Neural progenitor cell (in vitro differentiated cells): ENCODE measurements around the gene TSR3. TPM values are rescaled to one million over a fixed set of nuclear protein-coding genes. Genes with fewer than 3 reads are reported as not detected.
A peak's percentile ranks its signal among the peaks of the same experiment; 100 is the strongest.

Source experiments
- DNase-seq: peaks from one replicate; pipeline ENCODE4 v3.0.0-alpha.2; 2016; ENCODE audit warnings: low spot score
- H2AFZ ChIP-seq: fragments of 200-600 bp; sonication (generic); replicated peaks from 2 replicates; pipeline ENCODE4 v1.6.1; 2016; ENCODE audit warnings: antibody characterized with exemption
- H3F3A ChIP-seq: fragments of 200-600 bp; sonication (generic); 2 replicates; pipeline ENCODE4 v1.6.1; 2016; ENCODE audit warnings: antibody characterized with exemption, low read depth
- H3K27ac ChIP-seq: fragments of 200-600 bp; sonication (generic); 2 replicates; pipeline ENCODE4 v1.5.1; 2016; ENCODE audit warnings: mild to moderate bottlenecking
- H3K27me3 ChIP-seq: fragments of 200-600 bp; sonication (generic); 2 replicates; pipeline ENCODE4 v1.6.1; 2016; ENCODE audit warnings: mild to moderate bottlenecking, moderate library complexity
- H3K36me3 ChIP-seq: fragments of 200-600 bp; sonication (generic); 2 replicates; pipeline ENCODE4 v1.5.1; 2016
- H3K4me1 ChIP-seq: fragments of 200-600 bp; sonication (generic); 2 replicates; pipeline ENCODE4 v1.6.1; 2016; ENCODE audit warnings: mixed run types
- H3K4me2 ChIP-seq: fragments of 200-600 bp; sonication (generic); 2 replicates; pipeline ENCODE4 v1.6.1; 2016
- H3K4me3 ChIP-seq: fragments of 200-600 bp; sonication (generic); 2 replicates; pipeline ENCODE4 v1.5.1; 2016
- H3K79me2 ChIP-seq: fragments of 200-600 bp; sonication (generic); 2 replicates; pipeline ENCODE4 v1.6.1; 2016; ENCODE audit warnings: low read depth
- H3K9ac ChIP-seq: fragments of 200-600 bp; sonication (generic); 2 replicates; pipeline ENCODE4 v1.6.1; 2016
- H3K9me3 ChIP-seq: fragments of 200-600 bp; sonication (generic); 2 replicates; pipeline ENCODE4 v1.5.1; 2016; ENCODE audit warnings: low read depth
- H4K20me1 ChIP-seq: fragments of 200-600 bp; sonication (generic); 2 replicates; pipeline ENCODE4 v1.6.1; 2016; ENCODE audit warnings: low read depth
- H3K27ac Mint-ChIP-seq: 3 replicates; pipeline ENCODE4 v1.8.0; 2021; ENCODE audit warnings: mixed read lengths
- H3K27me3 Mint-ChIP-seq: 2 replicates; pipeline ENCODE4 v1.8.0; 2022; ENCODE audit warnings: low read depth, mild to moderate bottlenecking, inconsistent platforms, moderate library complexity, mixed read lengths; ENCODE audit not compliant: insufficient read depth
- H3K36me3 Mint-ChIP-seq: 3 replicates; pipeline ENCODE4 v1.8.0; 2021; ENCODE audit warnings: mixed read lengths
- H3K4me1 Mint-ChIP-seq: 3 replicates; pipeline ENCODE4 v1.8.0; 2021; ENCODE audit warnings: mixed read lengths
- H3K4me3 Mint-ChIP-seq: 3 replicates; pipeline ENCODE4 v1.8.0; 2021; ENCODE audit warnings: mild to moderate bottlenecking, moderate library complexity, mixed read lengths
- H3K9me3 Mint-ChIP-seq: 3 replicates; pipeline ENCODE4 v1.8.0; 2020; ENCODE audit warnings: mixed read lengths
- CTCF ChIP-seq: fragments of 200-600 bp; sonication (generic); IDR thresholded peaks from 2 replicates; pipeline ENCODE4 v1.5.1; 2017; ENCODE audit warnings: antibody characterized with exemption, mild to moderate bottlenecking
- EZH2 ChIP-seq: fragments of 200-600 bp; sonication (generic); IDR thresholded peaks from 2 replicates; pipeline ENCODE4 v1.6.1; 2017; ENCODE audit warnings: antibody characterized with exemption, mild to moderate bottlenecking, moderate library complexity
- EZH2phosphoT487 ChIP-seq: fragments of 200-600 bp; sonication (generic); IDR thresholded peaks from 2 replicates; pipeline ENCODE4 v1.6.1; 2017; ENCODE audit warnings: antibody characterized with exemption
- total RNA-seq: library from RNA; depleted of rRNA; stranded (reverse); fragments of >200 nt; gene quantifications from 2 replicates; pipeline ENCODE4 v1.2.3, GENCODE V29; 2015; ENCODE audit warnings: low replicate concordance

TSR3 gene
- total RNA-seq, 1 donor from 2014 or later: 22.4 TPM

- H4K20me1 ChIP-seq: peaks cover 19% of the 10 kb centered on the region
These were observed 4.6 kb upstream of the TSR3 start for GRCh38 chr16:1356061-1356900.

GRCh38 chr16:1355591-1355990 lies 3.9 kb upstream of the TSR3 start:
- no peaks in the 10 kb centered on the region for H3F3A ChIP-seq
- no peak overlapping the region for H3K4me2 ChIP-seq
- H3K27me3 ChIP-seq: no peaks in the 10 kb centered on the region
- Mint-ChIP-seq H3K4me1 (peaks cover 15% of the 10 kb centered on the region), H3K27ac (peak overlapping the region; percentile 78), H3K4me3 (no peak overlapping the region), H3K36me3 (peaks cover 5% of the 10 kb centered on the region), H3K27me3 (peaks cover 9% of the 10 kb centered on the region), H3K9me3 (peaks cover 6% of the 10 kb centered on the region)
- no peaks in the 10 kb centered on the region for H3K36me3 ChIP-seq
- DNase-seq: no peak
- TF ChIP-seq CTCF (no peak), EZH2 (no peak), EZH2phosphoT487 (no peak)
- no peak overlapping the region for H3K27ac ChIP-seq
- no peaks in the 10 kb centered on the region for H3K4me1 ChIP-seq
- H3K9me3 ChIP-seq: no peaks in the 10 kb centered on the region
- peaks cover 24% of the 10 kb centered on the region for H4K20me1 ChIP-seq
- no peak overlapping the region for H2AFZ ChIP-seq
- H3K4me3 ChIP-seq: no peak overlapping the region
- H3K9ac ChIP-seq: no peak overlapping the region
- peaks cover 47% of the 10 kb centered on the region for H3K79me2 ChIP-seq

More at GRCh38 chr16:1356061-1356900, 4.6 kb upstream of the TSR3 start:
- H3F3A ChIP-seq: no peaks in the 10 kb centered on the region
- Mint-ChIP-seq H3K4me1 (peaks cover 14% of the 10 kb centered on the region), H3K27me3 (peaks cover 11% of the 10 kb centered on the region), H3K36me3 (peaks cover 5% of the 10 kb centered on the region), H3K27ac (no peak overlapping the region), H3K4me3 (no peak overlapping the region), H3K9me3 (peaks cover 6% of the 10 kb centered on the region)
- H3K4me3 ChIP-seq: no peak overlapping the region
- no peak overlapping the region for H3K4me2 ChIP-seq
- no peaks in the 10 kb centered on the region for H3K4me1 ChIP-seq
- peaks cover 40% of the 10 kb centered on the region for H3K79me2 ChIP-seq
- no peak overlapping the region for H2AFZ ChIP-seq
- no peaks in the 10 kb centered on the region for H3K27me3 ChIP-seq
- no peak for DNase-seq
- no peak overlapping the region for H3K9ac ChIP-seq
- H3K9me3 ChIP-seq: no peaks in the 10 kb centered on the region
- no peak for TF ChIP-seq EZH2
- TF ChIP-seq EZH2phosphoT487: no peak
- no peak for TF ChIP-seq CTCF
- no peaks in the 10 kb centered on the region for H3K36me3 ChIP-seq
- no peak overlapping the region for H3K27ac ChIP-seq

DNA sequence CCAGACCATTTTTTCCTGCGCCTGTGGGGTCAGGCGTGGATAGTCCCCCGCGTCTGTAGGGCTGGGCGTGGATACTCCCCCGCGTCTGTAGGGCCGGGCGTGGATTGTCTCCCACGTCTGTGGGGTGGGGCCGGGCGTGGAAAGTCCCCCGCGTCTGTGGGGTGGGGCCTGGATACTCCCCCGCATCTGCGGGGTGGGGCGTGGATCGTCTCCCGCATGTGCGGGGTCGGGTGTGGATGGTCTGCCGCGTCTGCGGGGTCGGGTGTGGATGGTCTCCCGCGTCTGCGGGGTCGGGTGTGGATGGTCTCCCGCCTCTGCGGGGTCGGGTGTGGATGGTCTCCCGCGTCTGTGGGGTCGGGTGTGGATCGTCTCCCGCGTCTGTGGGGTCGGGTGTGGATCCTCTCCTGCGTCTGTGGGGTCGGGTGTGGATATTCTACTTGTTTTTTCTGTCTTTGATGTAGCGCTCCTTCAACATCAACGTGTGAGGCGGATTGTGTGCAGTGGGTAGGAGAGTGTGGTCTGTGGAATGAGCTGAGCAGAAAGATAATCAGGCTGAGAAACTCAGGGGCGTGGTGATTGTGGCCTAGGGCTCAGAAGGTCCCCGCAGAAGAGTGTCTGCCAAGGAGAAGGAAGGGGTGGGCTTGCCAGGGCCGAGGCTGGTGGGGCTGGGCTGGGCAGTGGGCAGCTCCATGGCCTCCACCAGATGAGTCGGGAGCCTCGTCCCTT lies 3.3 kb upstream of the TSR3 start:
- Histone ChIP-seq H4K20me1 (peaks cover 25% of the 10 kb centered on the region), H2AFZ (no peak overlapping the region), H3K4me2 (no peak overlapping the region), H3K27me3 (no peaks in the 10 kb centered on the region), H3K9ac (no peak overlapping the region), H3F3A (no peaks in the 10 kb centered on the region), H3K27ac (no peak overlapping the region), H3K79me2 (peaks cover 50% of the 10 kb centered on the region), H3K4me1 (no peaks in the 10 kb centered on the region), H3K36me3 (no peaks in the 10 kb centered on the region), H3K4me3 (no peak overlapping the region), H3K9me3 (no peaks in the 10 kb centered on the region)
- DNase-seq: no peak
- Mint-ChIP-seq H3K27me3 (peaks cover 14% of the 10 kb centered on the region), H3K36me3 (peaks cover 5% of the 10 kb centered on the region), H3K4me1 (peaks cover 21% of the 10 kb centered on the region), H3K4me3 (peak overlapping the region; percentile 67), H3K27ac (peak overlapping the region; percentile 78), H3K9me3 (peaks cover 6% of the 10 kb centered on the region)
- TF ChIP-seq CTCF: no peak
- TF ChIP-seq EZH2phosphoT487: no peak
- no peak for TF ChIP-seq EZH2
